OCI-LY7 (cell line): ENCODE data around the gene WDR4. TPM values are rescaled to one million over a fixed set of nuclear protein-coding genes. Genes with fewer than 3 reads are reported as not detected.
A peak's percentile ranks its signal among the peaks of the same experiment; 100 is the strongest.

Experiments used
- BruUV-seq: library from RNA; stranded (reverse); fragments of 400-500 nt; replicated peaks from 2 replicates; lab custom pipeline; 2021; lab: Mats Ljungman, UMichigan
- CTCF ChIA-PET: fragments of 300-600 bp; sonication (Branson Sonifier 250); formaldehyde crosslinking; loops from one replicate; lab custom pipeline; 2022; ENCODE audit warnings: antibody characterized with exemption; ENCODE audit not compliant: unreplicated experiment; lab: Charles Lee
- POLR2A ChIA-PET: fragments of 300-600 bp; sonication (Branson Sonifier 250); formaldehyde crosslinking; loops from one replicate; lab custom pipeline; 2022; ENCODE audit warnings: antibody characterized with exemption; lab: Charles Lee
- DNase-seq: peaks from one replicate; pipeline ENCODE4 v3.0.0-alpha.2; 2015; ENCODE audit warnings: low spot score
- H2AFZ ChIP-seq: fragments of 200-600 bp; sonication (generic), shearing (Covaris generic); 2 replicates; pipeline ENCODE4 v1.6.1; 2014; ENCODE audit warnings: mild to moderate bottlenecking, antibody characterized with exemption, low read length, moderate library complexity
- H3K27ac ChIP-seq: fragments of 200-600 bp; sonication (generic); 2 replicates; pipeline ENCODE4 v1.5.1; 2014; ENCODE audit warnings: mixed run types, low read depth, mild to moderate bottlenecking, moderate library complexity, low read length, inconsistent platforms; ENCODE audit not compliant: poor library complexity, severe bottlenecking
- H3K36me3 ChIP-seq: fragments of 200-600 bp; sonication (generic); 2 replicates; pipeline ENCODE4 v1.6.1; 2014; ENCODE audit warnings: mild to moderate bottlenecking, antibody characterized with exemption, low read length, moderate library complexity, mixed read lengths; ENCODE audit not compliant: insufficient read depth
- H3K4me1 ChIP-seq: fragments of 200-600 bp; sonication (generic); 2 replicates; pipeline ENCODE4 v1.5.1; 2014; ENCODE audit warnings: mild to moderate bottlenecking, low read length; ENCODE audit not compliant: insufficient read depth, poor library complexity, severe bottlenecking
- H3K4me2 ChIP-seq: fragments of 200-600 bp; sonication (generic); 2 replicates; pipeline ENCODE4 v1.6.1; 2014; ENCODE audit warnings: mild to moderate bottlenecking, low read length
- H3K4me3 ChIP-seq: fragments of 200-600 bp; sonication (generic); 2 replicates; pipeline ENCODE4 v1.5.1; 2014; ENCODE audit warnings: mild to moderate bottlenecking, low read depth, low read length; ENCODE audit not compliant: poor library complexity, severe bottlenecking
- H3K79me2 ChIP-seq: fragments of 200-600 bp; sonication (generic); 2 replicates; pipeline ENCODE4 v1.6.1; 2016; ENCODE audit warnings: low read depth, mild to moderate bottlenecking, low read length, moderate library complexity, mixed read lengths; ENCODE audit not compliant: insufficient read depth
- H3K9me2 ChIP-seq: fragments of 200-600 bp; sonication (generic); 2 replicates; pipeline ENCODE4 v1.6.1; 2016; ENCODE audit warnings: mild to moderate bottlenecking, low read length, mixed read lengths; ENCODE audit not compliant: insufficient read depth
- H3K9me3 ChIP-seq: fragments of 200-600 bp; sonication (generic); 2 replicates; pipeline ENCODE4 v1.6.1; 2014; ENCODE audit warnings: mild to moderate bottlenecking, mixed run types, low read length, mixed read lengths
- H4K20me1 ChIP-seq: fragments of 200-600 bp; sonication (generic); 2 replicates; pipeline ENCODE4 v1.6.1; 2014; ENCODE audit warnings: mild to moderate bottlenecking, antibody characterized with exemption, low read length, moderate library complexity, mixed read lengths; ENCODE audit not compliant: insufficient read depth
- EZH2phosphoT487 ChIP-seq: fragments of 200-600 bp; sonication (generic); IDR thresholded peaks from 2 replicates; pipeline ENCODE4 v1.6.1; 2018; ENCODE audit warnings: low read depth, borderline replicate concordance, mild to moderate bottlenecking, mixed run types, antibody characterized with exemption, low read length, moderate library complexity, mixed read lengths
- intact Hi-C: fragments of 100-400 bp; cut with micrococcal nuclease; formaldehyde crosslinking; loops from one replicate; pipeline ENCODE4 v1.10.0; 2022; ENCODE audit not compliant: unreplicated experiment
- total RNA-seq, 2 experiments: library from RNA; depleted of rRNA in 1 of 2; stranded (reverse); fragments of >200 nt in 1 of 2; shearing (Covaris generic) in 1 of 2; gene quantifications; 2 replicates each; pipeline ENCODE4 v1.2.3, GENCODE V29; 2014 to 2022
- TF ChIP-seq, protein P1 (sequence below): fragments of 200-600 bp; sonication (generic); conservative IDR thresholded peaks from 2 replicates; pipeline ENCODE4 v1.5.1; 2014; ENCODE audit warnings: mild to moderate bottlenecking, antibody characterized with exemption, low read length, moderate library complexity, mixed read lengths

Gene WDR4
- total RNA-seq, 2 experiments from 2014 or later = 45.7 to 73.8 TPM

DNA sequence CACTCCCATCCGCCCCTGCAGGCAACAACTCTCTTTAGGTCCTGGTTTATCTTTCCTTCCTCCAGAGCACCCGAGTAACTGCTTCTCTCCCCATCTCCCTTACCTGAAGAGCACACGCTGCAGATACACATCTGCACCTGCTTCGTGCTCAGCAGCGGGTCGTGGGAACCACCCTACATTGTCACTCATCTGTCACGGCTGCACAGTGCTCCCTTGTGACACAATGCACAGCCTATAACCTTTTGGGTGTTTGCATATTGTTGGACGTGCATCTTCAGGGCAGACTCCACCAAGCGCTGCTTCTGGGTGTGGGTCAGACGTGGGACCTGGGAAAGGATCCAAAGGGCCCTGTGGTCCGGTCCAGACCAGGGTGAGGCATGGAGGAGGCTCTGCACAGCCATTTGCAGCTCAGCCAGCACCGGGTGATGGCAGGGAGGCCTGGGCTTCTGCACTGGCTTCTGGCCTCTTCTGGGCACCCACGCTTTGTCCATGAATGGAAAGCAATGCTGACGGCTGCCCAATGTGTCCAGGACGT is 42.5 kb downstream of the WDR4 start:
- H3K9me3 ChIP-seq = no peaks in the 10 kb centered on the region
- ChIA-PET CTCF (no interaction called here), POLR2A (no interaction called here)
- intact Hi-C loops = no loop called here
- no peak overlapping the region for H3K4me2 ChIP-seq
- no peaks in the 10 kb centered on the region for H3K4me1 ChIP-seq
- H2AFZ ChIP-seq = no peak overlapping the region
- no peak overlapping the region for H3K4me3 ChIP-seq
- H4K20me1 ChIP-seq = no peaks in the 10 kb centered on the region
- no TSS peak for BruUV-seq
- peaks cover 31% of the 10 kb centered on the region for H3K36me3 ChIP-seq
- H3K27ac ChIP-seq = no peak overlapping the region
- peak; percentile 16 for DNase-seq
- no peaks in the 10 kb centered on the region for H3K79me2 ChIP-seq
- no peaks in the 10 kb centered on the region for H3K9me2 ChIP-seq
- TF ChIP-seq, protein P1, sequence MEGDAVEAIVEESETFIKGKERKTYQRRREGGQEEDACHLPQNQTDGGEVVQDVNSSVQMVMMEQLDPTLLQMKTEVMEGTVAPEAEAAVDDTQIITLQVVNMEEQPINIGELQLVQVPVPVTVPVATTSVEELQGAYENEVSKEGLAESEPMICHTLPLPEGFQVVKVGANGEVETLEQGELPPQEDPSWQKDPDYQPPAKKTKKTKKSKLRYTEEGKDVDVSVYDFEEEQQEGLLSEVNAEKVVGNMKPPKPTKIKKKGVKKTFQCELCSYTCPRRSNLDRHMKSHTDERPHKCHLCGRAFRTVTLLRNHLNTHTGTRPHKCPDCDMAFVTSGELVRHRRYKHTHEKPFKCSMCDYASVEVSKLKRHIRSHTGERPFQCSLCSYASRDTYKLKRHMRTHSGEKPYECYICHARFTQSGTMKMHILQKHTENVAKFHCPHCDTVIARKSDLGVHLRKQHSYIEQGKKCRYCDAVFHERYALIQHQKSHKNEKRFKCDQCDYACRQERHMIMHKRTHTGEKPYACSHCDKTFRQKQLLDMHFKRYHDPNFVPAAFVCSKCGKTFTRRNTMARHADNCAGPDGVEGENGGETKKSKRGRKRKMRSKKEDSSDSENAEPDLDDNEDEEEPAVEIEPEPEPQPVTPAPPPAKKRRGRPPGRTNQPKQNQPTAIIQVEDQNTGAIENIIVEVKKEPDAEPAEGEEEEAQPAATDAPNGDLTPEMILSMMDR = no peak
- TF ChIP-seq EZH2phosphoT487 = no peak

- Histone ChIP-seq H3K9me2 (no peaks in the 10 kb centered on the region), H3K4me1 (no peaks in the 10 kb centered on the region), H4K20me1 (no peaks in the 10 kb centered on the region), H3K79me2 (no peaks in the 10 kb centered on the region), H3K4me2 (no peak overlapping the region), H3K9me3 (no peaks in the 10 kb centered on the region), H3K36me3 (peaks cover 27% of the 10 kb centered on the region), H2AFZ (no peak overlapping the region), H3K27ac (no peak overlapping the region), H3K4me3 (no peak overlapping the region)
- TF ChIP-seq, protein P1 = no peak
- no peak for TF ChIP-seq EZH2phosphoT487
- ChIA-PET CTCF (no interaction called here), POLR2A (no interaction called here)
- BruUV-seq = no TSS peak
- intact Hi-C loops = no loop called here
- DNase-seq = no peak
Observed at GRCh38 chr21:42836402-42836666, 43.0 kb downstream of the WDR4 start.

GRCh38 chr21:42835611-42836401 is 43.5 kb downstream of the WDR4 start:
- Histone ChIP-seq H3K79me2 (no peaks in the 10 kb centered on the region), H3K9me2 (no peaks in the 10 kb centered on the region), H4K20me1 (no peaks in the 10 kb centered on the region), H2AFZ (no peak overlapping the region), H3K4me1 (no peaks in the 10 kb centered on the region), H3K27ac (no peak overlapping the region), H3K36me3 (peaks cover 21% of the 10 kb centered on the region), H3K9me3 (no peaks in the 10 kb centered on the region), H3K4me3 (no peak overlapping the region), H3K4me2 (no peak overlapping the region)
- no TSS peak for BruUV-seq
- intact Hi-C loops = no loop called here
- DNase-seq = no peak
- ChIA-PET POLR2A (no interaction called here), CTCF (no interaction called here)
- no peak for TF ChIP-seq EZH2phosphoT487
- TF ChIP-seq, protein P1 = no peak
